KMS-11 (cell line): ENCODE data around the gene TRAPPC11.
A peak's percentile ranks its signal among the peaks of the same experiment; 100 is the strongest.
"Not testable (repeated sequence)": the region's sequence is repeated elsewhere in the genome, so short reads cannot be mapped to it uniquely, and the experiment has no call there.

ENCODE experiments used
- H2AFZ ChIP-seq: fragments of 200-600 bp; sonication (generic); 2 replicates; pipeline ENCODE4 v1.6.1; 2016; ENCODE audit warnings: antibody characterized with exemption, mixed run types, low read depth
- H3K27ac ChIP-seq: fragments of 200-600 bp; sonication (generic); 2 replicates; pipeline ENCODE4 v1.6.1; 2016; ENCODE audit warnings: mild to moderate bottlenecking, mixed run types
- H3K27me3 ChIP-seq: fragments of 200-600 bp; sonication (generic); 2 replicates; pipeline ENCODE4 v1.6.1; 2017; ENCODE audit warnings: mild to moderate bottlenecking, low read depth, mixed run types, moderate library complexity; ENCODE audit not compliant: insufficient read depth
- H3K36me3 ChIP-seq: fragments of 200-600 bp; sonication (generic); 2 replicates; pipeline ENCODE4 v1.6.1; 2017; ENCODE audit warnings: mild to moderate bottlenecking, mixed run types; ENCODE audit not compliant: insufficient read depth
- H3K4me1 ChIP-seq: fragments of 200-600 bp; sonication (generic); 2 replicates; pipeline ENCODE4 v1.6.1; 2016; ENCODE audit warnings: mild to moderate bottlenecking, low read depth, mixed run types; ENCODE audit not compliant: poor library complexity, severe bottlenecking
- H3K4me2 ChIP-seq: fragments of 200-600 bp; sonication (generic); 2 replicates; pipeline ENCODE4 v1.7.0; 2016; ENCODE audit warnings: mild to moderate bottlenecking, mixed run types
- H3K4me3 ChIP-seq: fragments of 200-600 bp; sonication (generic); IDR thresholded peaks from 2 replicates; pipeline ENCODE4 v1.6.1; 2017; ENCODE audit warnings: low read depth, low read length, mixed read lengths; ENCODE audit not compliant: insufficient read depth
- H3K79me2 ChIP-seq: fragments of 200-600 bp; sonication (generic); 2 replicates; pipeline ENCODE4 v1.6.1; 2016; ENCODE audit warnings: low read depth, mixed run types; ENCODE audit not compliant: insufficient read depth
- H3K9ac ChIP-seq: fragments of 200-600 bp; sonication (generic); 2 replicates; pipeline ENCODE4 v1.6.1; 2016; ENCODE audit warnings: mild to moderate bottlenecking, mixed run types
- H4K20me1 ChIP-seq: fragments of 200-600 bp; sonication (generic); 2 replicates; pipeline ENCODE4 v1.6.1; 2016; ENCODE audit warnings: mild to moderate bottlenecking, mixed run types; ENCODE audit not compliant: insufficient read depth
- CTCF ChIP-seq: fragments of 200-600 bp; sonication (generic); conservative IDR thresholded peaks from 2 replicates; pipeline ENCODE4 v1.6.1; 2017; ENCODE audit warnings: low read depth, mild to moderate bottlenecking, antibody characterized with exemption, low read length, moderate library complexity, mixed read lengths

TRAPPC11 gene

GRCh38 chr4:183718876-183719275 is 59.8 kb downstream of the TRAPPC11 start:
- Histone ChIP-seq H4K20me1 (no peaks in the 10 kb centered on the region), H3K9ac (no peak overlapping the region), H3K27ac (no peak overlapping the region), H2AFZ (no peak overlapping the region), H3K4me3 (no peak overlapping the region), H3K79me2 (no peaks in the 10 kb centered on the region), H3K36me3 (no peaks in the 10 kb centered on the region), H3K4me1 (peaks cover 5% of the 10 kb centered on the region), H3K4me2 (no peak overlapping the region), H3K27me3 (no peaks in the 10 kb centered on the region)
- TF ChIP-seq CTCF: no peak

GRCh38 chr4:183721207-183722081 is 62.4 kb downstream of the TRAPPC11 start:
- Histone ChIP-seq H3K4me3 (no peak overlapping the region), H3K9ac (no peak overlapping the region), H3K36me3 (no peaks in the 10 kb centered on the region), H2AFZ (no peak overlapping the region), H3K4me1 (peaks cover 8% of the 10 kb centered on the region), H3K27ac (no peak overlapping the region), H3K4me2 (no peak overlapping the region), H3K79me2 (no peaks in the 10 kb centered on the region), H3K27me3 (no peaks in the 10 kb centered on the region), H4K20me1 (no peaks in the 10 kb centered on the region)
- no peak for TF ChIP-seq CTCF

- peaks cover 8% of the 10 kb centered on the region for H3K4me1 ChIP-seq
- no peaks in the 10 kb centered on the region for H3K27me3 ChIP-seq
- no peaks in the 10 kb centered on the region for H3K36me3 ChIP-seq
- peak overlapping the region; percentile 78 for H3K27ac ChIP-seq
- no peak for TF ChIP-seq CTCF
- H3K79me2 ChIP-seq: no peaks in the 10 kb centered on the region
- H3K4me2 ChIP-seq: 0 out of 2 replicates have a peak overlapping the region, but pooled peaks have one; percentile 22
- no peaks in the 10 kb centered on the region for H4K20me1 ChIP-seq
- H3K9ac ChIP-seq: peak overlapping the region; percentile 55; the same call in 1 of the 2 replicates
- H3K4me3 ChIP-seq: no peak overlapping the region
- no peak overlapping the region for H2AFZ ChIP-seq
Observed at GRCh38 chr4:183722731-183723560, 63.9 kb downstream of the TRAPPC11 start.

- peak overlapping the region; percentile 20; the same call in 1 of the 2 replicates for H3K4me2 ChIP-seq
- no peaks in the 10 kb centered on the region for H3K27me3 ChIP-seq
- no peaks in the 10 kb centered on the region for H3K79me2 ChIP-seq
- no peak overlapping the region for H3K4me3 ChIP-seq
- H4K20me1 ChIP-seq: no peaks in the 10 kb centered on the region
- no peak for TF ChIP-seq CTCF
- no peak overlapping the region for H3K9ac ChIP-seq
- peaks cover 8% of the 10 kb centered on the region for H3K4me1 ChIP-seq
- no peaks in the 10 kb centered on the region for H3K36me3 ChIP-seq
- no peak overlapping the region for H2AFZ ChIP-seq
- peak overlapping the region; percentile 78 for H3K27ac ChIP-seq
Observed at GRCh38 chr4:183723561-183724228, 64.6 kb downstream of the TRAPPC11 start.

GRCh38 chr4:183725585-183725984 is 66.5 kb downstream of the TRAPPC11 start:
- H3K27me3 ChIP-seq, H4K20me1 ChIP-seq: not testable (repeated sequence)

More at GRCh38 chr4:183725585-183725984, 66.5 kb downstream of the TRAPPC11 start:
- H3K79me2 ChIP-seq, H2AFZ ChIP-seq, H3K36me3 ChIP-seq, H3K27ac ChIP-seq, H3K4me1 ChIP-seq, H3K9ac ChIP-seq, H3K4me3 ChIP-seq, H3K4me2 ChIP-seq: not testable (repeated sequence)
